ENCODE measurements around the gene TRAPPC11. TPM values are rescaled to one million over a fixed set of nuclear protein-coding genes. Genes with fewer than 3 reads are reported as not detected.

The TRAPPC11 gene
- total and polyA plus RNA-seq, 8 donors: 10.6 to 173 (median 48.4) TPM

GRCh38 chr4:183627979-183628588, 31.0 kb upstream of the TRAPPC11 start:
- DNase-seq: no peak
- H3K27me3 ChIP-seq: no peaks in the 10 kb centered on the region
- intact Hi-C loops (cut with DNase I; ENCODE audit: low total_unique reads): no loop called here
- H3K4me1 ChIP-seq: no peaks in the 10 kb centered on the region
- 70 to 97% (median 88%) methylated on average over 11 to 12 of the region's 12 CpGs for WGBS, 5 donors
- no peaks in the 10 kb centered on the region for H3K36me3 ChIP-seq
- no peak overlapping the region for H3K27ac ChIP-seq
- no peak for TF ChIP-seq POLR2AphosphoS5 (IDR thresholded peaks at IDR 0.05)
- TF ChIP-seq, protein P1, sequence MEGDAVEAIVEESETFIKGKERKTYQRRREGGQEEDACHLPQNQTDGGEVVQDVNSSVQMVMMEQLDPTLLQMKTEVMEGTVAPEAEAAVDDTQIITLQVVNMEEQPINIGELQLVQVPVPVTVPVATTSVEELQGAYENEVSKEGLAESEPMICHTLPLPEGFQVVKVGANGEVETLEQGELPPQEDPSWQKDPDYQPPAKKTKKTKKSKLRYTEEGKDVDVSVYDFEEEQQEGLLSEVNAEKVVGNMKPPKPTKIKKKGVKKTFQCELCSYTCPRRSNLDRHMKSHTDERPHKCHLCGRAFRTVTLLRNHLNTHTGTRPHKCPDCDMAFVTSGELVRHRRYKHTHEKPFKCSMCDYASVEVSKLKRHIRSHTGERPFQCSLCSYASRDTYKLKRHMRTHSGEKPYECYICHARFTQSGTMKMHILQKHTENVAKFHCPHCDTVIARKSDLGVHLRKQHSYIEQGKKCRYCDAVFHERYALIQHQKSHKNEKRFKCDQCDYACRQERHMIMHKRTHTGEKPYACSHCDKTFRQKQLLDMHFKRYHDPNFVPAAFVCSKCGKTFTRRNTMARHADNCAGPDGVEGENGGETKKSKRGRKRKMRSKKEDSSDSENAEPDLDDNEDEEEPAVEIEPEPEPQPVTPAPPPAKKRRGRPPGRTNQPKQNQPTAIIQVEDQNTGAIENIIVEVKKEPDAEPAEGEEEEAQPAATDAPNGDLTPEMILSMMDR (IDR thresholded peaks at IDR 0.05): no peak
- TF ChIP-seq EP300 (IDR thresholded peaks at IDR 0.05): no peak
- no peak for TF ChIP-seq POLR2A (IDR thresholded peaks at IDR 0.05)
- H3K9me3 ChIP-seq: no peaks in the 10 kb centered on the region
- H3K4me3 ChIP-seq: no peak overlapping the region

DNA sequence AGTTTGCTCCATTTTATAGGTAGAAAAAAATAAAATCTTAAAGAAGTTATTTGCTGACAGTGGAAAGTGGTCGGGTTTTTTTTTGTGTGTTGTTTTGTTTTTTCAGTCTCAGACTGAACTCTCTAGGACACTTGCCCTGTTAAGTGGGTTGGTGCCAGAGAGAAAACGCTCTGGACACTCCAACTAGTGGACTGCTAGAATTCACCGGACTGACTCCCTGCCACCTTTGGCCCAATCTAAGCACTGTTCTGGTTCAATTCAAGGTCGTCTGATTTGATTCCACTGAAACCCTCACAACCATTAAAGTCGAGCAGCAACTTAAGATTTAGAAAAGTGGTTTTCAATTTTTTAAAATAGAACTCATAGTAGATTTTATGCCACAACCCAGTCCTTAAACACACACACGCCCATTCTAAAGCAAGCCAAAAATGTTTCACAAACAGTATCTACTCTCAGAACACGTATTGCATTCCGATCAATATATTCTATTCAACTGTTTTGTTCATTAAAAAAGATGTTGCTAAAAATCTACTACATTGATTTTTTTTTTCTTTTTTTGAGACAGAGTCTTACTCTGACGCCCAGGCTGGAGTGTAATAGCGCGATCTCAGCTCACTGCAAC, 27.4 kb upstream of the TRAPPC11 start:
- intact Hi-C loops (cut with DNase I; ENCODE audit: low total_unique reads): no loop called here
- TF ChIP-seq POLR2A (IDR thresholded peaks at IDR 0.05) (no peak), EP300 (IDR thresholded peaks at IDR 0.05) (no peak), POLR2AphosphoS5 (IDR thresholded peaks at IDR 0.05) (no peak)
- TF ChIP-seq, protein P1 (IDR thresholded peaks at IDR 0.05): no peak
- peaks cover 0 to 5% (median 0%) of the 10 kb centered on the region in 4 donors for H3K4me1 ChIP-seq
- WGBS, 5 donors: 63 to 79% (median 66%) methylated on average over 11 of the region's 11 CpGs
- no peak overlapping the region for H3K4me3 ChIP-seq
- H3K27ac ChIP-seq: no peak overlapping the region
- H3K9me3 ChIP-seq: no peaks in the 10 kb centered on the region
- H3K27me3 ChIP-seq: no peaks in the 10 kb centered on the region
- no peak for DNase-seq
- H3K36me3 ChIP-seq: no peaks in the 10 kb centered on the region

GRCh38 chr4:183632689-183633088, 26.4 kb upstream of the TRAPPC11 start:
- Histone ChIP-seq H3K4me3 (no peak overlapping the region), H3K4me1 (peaks cover 0 to 15% (median 4%) of the 10 kb centered on the region in 4 donors), H3K9me3 (no peaks in the 10 kb centered on the region), H3K27ac (no peak overlapping the region), H3K27me3 (no peaks in the 10 kb centered on the region), H3K36me3 (no peaks in the 10 kb centered on the region)
- no peak for TF ChIP-seq EP300 (IDR thresholded peaks at IDR 0.05)
- TF ChIP-seq, protein P1 (IDR thresholded peaks at IDR 0.05): no peak
- TF ChIP-seq POLR2A (IDR thresholded peaks at IDR 0.05): no peak
- TF ChIP-seq POLR2AphosphoS5 (IDR thresholded peaks at IDR 0.05): no peak
- intact Hi-C loops (cut with DNase I; ENCODE audit: low total_unique reads): no loop called here
- WGBS, 5 donors: 83 to 89% (median 87%) methylated on average over 12 of the region's 12 CpGs
- no peak for DNase-seq

- no peaks in the 10 kb centered on the region for H3K9me3 ChIP-seq
- H3K27ac ChIP-seq: no peak overlapping the region
- no peak for TF ChIP-seq POLR2A (IDR thresholded peaks at IDR 0.05)
- TF ChIP-seq, protein P1 (IDR thresholded peaks at IDR 0.05): no peak
- no peak for TF ChIP-seq POLR2AphosphoS5 (IDR thresholded peaks at IDR 0.05)
- TF ChIP-seq EP300 (IDR thresholded peaks at IDR 0.05): no peak
- no peaks in the 10 kb centered on the region for H3K27me3 ChIP-seq
- H3K4me3 ChIP-seq: no peak overlapping the region
- intact Hi-C loops (cut with DNase I; ENCODE audit: low total_unique reads): no loop called here
- peak in 1 of 2 donors; percentile 48 for DNase-seq
- WGBS, 5 donors: 75 to 85% (median 83%) methylated on average over 11 of the region's 11 CpGs
- H3K4me1 ChIP-seq: peaks cover 0 to 20% (median 5%) of the 10 kb centered on the region in 4 donors
- no peaks in the 10 kb centered on the region for H3K36me3 ChIP-seq
These were observed 25.4 kb upstream of the TRAPPC11 start for GRCh38 chr4:183633476-183634400.

Data from stomach (tissue), 9 donors.